Measurements from ENCODE around the gene ASXL1.

Gene ASXL1

DNA sequence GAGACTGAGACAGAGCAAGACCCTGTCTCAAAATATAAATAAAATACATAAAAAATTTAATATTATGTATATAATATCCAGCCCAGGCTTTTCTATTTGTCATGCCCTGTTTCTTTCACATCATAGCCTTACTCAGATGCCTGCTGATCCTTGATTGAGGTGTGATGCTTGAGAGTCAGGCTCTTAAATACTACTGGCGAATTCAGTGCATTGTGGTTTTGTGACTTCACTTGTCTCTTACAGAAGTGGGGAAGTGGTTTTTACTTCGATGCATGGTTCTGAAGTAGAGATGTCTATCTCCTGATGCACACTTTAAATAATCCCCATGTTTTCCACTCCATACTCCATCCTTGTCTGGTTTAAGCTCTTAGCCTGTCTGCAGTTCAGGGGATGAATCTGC lies 29.1 kb downstream of the ASXL1 start:
- TF ChIP-seq, protein P1, sequence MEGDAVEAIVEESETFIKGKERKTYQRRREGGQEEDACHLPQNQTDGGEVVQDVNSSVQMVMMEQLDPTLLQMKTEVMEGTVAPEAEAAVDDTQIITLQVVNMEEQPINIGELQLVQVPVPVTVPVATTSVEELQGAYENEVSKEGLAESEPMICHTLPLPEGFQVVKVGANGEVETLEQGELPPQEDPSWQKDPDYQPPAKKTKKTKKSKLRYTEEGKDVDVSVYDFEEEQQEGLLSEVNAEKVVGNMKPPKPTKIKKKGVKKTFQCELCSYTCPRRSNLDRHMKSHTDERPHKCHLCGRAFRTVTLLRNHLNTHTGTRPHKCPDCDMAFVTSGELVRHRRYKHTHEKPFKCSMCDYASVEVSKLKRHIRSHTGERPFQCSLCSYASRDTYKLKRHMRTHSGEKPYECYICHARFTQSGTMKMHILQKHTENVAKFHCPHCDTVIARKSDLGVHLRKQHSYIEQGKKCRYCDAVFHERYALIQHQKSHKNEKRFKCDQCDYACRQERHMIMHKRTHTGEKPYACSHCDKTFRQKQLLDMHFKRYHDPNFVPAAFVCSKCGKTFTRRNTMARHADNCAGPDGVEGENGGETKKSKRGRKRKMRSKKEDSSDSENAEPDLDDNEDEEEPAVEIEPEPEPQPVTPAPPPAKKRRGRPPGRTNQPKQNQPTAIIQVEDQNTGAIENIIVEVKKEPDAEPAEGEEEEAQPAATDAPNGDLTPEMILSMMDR (IDR thresholded peaks at IDR 0.05; ENCODE audit: poor library complexity, severe bottlenecking): no peak
- Histone ChIP-seq H3K4me3 (ENCODE audit: severe bottlenecking) (no peak overlapping the region), H3K27ac (ENCODE audit: poor library complexity, severe bottlenecking) (no peak overlapping the region), H3K4me1 (ENCODE audit: insufficient read depth, poor library complexity, severe bottlenecking) (no peaks in the 10 kb centered on the region), H3K9me3 (ENCODE audit: severe bottlenecking) (no peaks in the 10 kb centered on the region), H3K36me3 (ENCODE audit: low read depth) (peaks cover 77% of the 10 kb centered on the region), H3K27me3 (ENCODE audit: insufficient read depth, poor library complexity, severe bottlenecking) (no peaks in the 10 kb centered on the region)
- DNase-seq (ENCODE audit: low spot score) (no peak), ATAC-seq (ENCODE audit: low read depth) (no peak)

DNA sequence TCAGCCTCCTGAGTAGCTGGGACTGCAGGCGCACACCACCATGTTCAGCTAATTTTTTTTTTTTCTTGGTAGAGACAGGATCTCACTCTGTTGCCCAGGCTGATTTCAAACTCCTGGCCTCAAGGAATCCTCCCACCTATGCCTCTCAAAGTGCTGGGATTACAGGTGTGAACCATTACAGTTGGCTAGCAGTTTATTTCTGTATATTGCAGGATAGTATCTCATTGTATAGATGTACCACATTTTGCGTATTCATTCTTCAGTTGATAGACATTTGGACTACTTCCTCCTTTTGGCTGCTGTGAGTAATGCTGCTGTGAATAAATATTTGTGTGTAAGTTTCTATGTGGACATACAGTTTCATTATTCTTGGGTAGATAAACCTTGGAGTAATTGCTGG lies 32.9 kb downstream of the ASXL1 start:
- no peak for DNase-seq (ENCODE audit: low spot score)
- Histone ChIP-seq H3K4me1 (ENCODE audit: insufficient read depth, poor library complexity, severe bottlenecking) (no peaks in the 10 kb centered on the region), H3K27ac (ENCODE audit: poor library complexity, severe bottlenecking) (no peak overlapping the region), H3K4me3 (ENCODE audit: severe bottlenecking) (no peak overlapping the region), H3K36me3 (ENCODE audit: low read depth) (peaks cover 71% of the 10 kb centered on the region), H3K9me3 (ENCODE audit: severe bottlenecking) (no peaks in the 10 kb centered on the region), H3K27me3 (ENCODE audit: insufficient read depth, poor library complexity, severe bottlenecking) (no peaks in the 10 kb centered on the region)
- ATAC-seq (ENCODE audit: low read depth): no peak
- TF ChIP-seq, protein P1 (IDR thresholded peaks at IDR 0.05; ENCODE audit: poor library complexity, severe bottlenecking): no peak

DNA sequence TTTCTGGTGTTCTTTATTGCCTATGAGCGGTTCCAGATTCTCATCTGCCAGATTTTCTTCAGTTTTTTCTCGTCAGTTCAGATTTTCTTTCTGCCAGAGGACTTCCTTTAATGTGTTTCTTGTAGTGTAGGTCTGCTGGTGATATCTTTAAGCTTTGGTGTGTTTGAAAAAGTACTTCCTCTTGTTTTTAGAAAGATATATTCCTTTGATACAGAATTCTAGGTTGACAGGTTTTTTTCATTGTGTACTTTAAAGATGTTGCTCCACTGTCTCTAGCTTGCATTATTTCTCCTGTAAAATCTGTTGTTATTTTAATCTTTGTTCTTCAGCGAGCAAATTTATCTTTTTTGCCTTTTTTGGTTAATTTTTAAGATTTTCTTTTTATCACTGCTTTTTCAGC lies 36.9 kb downstream of the ASXL1 start:
- ATAC-seq (ENCODE audit: low read depth) (no peak), DNase-seq (ENCODE audit: low spot score) (no peak)
- TF ChIP-seq, protein P1 (IDR thresholded peaks at IDR 0.05; ENCODE audit: poor library complexity, severe bottlenecking): no peak
- Histone ChIP-seq H3K27me3 (ENCODE audit: insufficient read depth, poor library complexity, severe bottlenecking) (no peaks in the 10 kb centered on the region), H3K4me3 (ENCODE audit: severe bottlenecking) (no peak overlapping the region), H3K36me3 (ENCODE audit: low read depth) (peaks cover 48% of the 10 kb centered on the region), H3K4me1 (ENCODE audit: insufficient read depth, poor library complexity, severe bottlenecking) (no peaks in the 10 kb centered on the region), H3K27ac (ENCODE audit: poor library complexity, severe bottlenecking) (no peak overlapping the region), H3K9me3 (ENCODE audit: severe bottlenecking) (no peaks in the 10 kb centered on the region)

DNA sequence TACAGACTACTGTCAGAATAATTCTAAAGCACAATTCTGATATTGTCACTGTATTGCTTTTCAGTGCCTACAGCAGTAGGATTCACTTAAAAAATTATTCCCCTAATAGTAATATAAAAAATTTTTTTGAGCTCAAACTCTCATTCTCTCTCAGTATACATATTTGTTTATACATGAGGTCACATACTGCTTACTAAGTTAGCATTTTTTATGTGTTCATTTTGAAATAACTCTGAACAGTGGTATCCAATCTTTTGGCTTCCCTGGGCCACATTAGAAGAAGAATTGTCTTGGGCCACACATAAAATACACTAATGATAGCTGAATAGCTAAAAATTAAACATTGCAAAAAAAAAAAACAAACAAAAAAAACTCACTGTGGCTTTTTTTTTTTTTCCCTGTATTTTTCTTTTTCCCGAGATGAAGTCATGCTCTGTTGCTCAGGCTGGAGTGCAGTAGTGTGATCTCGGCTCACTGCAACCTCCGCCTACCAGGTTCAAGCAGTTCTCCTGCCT lies 38.6 kb downstream of the ASXL1 start:
- Histone ChIP-seq H3K4me1 (ENCODE audit: insufficient read depth, poor library complexity, severe bottlenecking) (no peaks in the 10 kb centered on the region), H3K27me3 (ENCODE audit: insufficient read depth, poor library complexity, severe bottlenecking) (no peaks in the 10 kb centered on the region), H3K9me3 (ENCODE audit: severe bottlenecking) (no peaks in the 10 kb centered on the region), H3K36me3 (ENCODE audit: low read depth) (peaks cover 45% of the 10 kb centered on the region), H3K27ac (ENCODE audit: poor library complexity, severe bottlenecking) (no peak overlapping the region), H3K4me3 (ENCODE audit: severe bottlenecking) (no peak overlapping the region)
- TF ChIP-seq, protein P1 (IDR thresholded peaks at IDR 0.05; ENCODE audit: poor library complexity, severe bottlenecking): no peak
- ATAC-seq (ENCODE audit: low read depth) (no peak), DNase-seq (ENCODE audit: low spot score) (no peak)

DNA sequence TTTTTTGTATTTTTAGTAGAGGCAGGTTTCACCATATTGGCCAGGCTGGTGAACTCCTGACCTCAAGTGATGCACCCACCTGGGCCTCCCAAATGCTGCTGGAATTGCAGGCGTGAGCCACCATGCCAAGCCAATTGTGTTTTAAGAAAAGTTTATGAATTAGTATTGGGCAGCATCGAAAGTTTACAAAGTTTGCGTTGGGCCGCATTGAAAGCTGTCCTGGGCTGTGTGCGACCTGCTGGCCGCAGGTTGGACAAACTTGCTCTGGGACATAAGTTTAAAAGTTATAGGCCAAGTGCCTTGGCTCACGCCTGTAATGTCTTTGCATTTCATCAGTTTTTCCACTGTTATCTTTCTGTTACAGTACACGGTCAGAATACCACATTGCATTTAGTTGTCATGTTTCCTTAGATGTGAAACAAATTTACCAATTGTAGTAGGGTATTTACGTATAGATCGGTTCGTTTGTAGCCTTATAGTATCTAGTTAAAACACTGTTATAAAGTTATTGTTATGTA lies 39.5 kb downstream of the ASXL1 start:
- no peak overlapping the region for H3K27ac ChIP-seq (ENCODE audit: poor library complexity, severe bottlenecking)
- H3K4me3 ChIP-seq (ENCODE audit: severe bottlenecking): no peak overlapping the region
- H3K36me3 ChIP-seq (ENCODE audit: low read depth): peaks cover 48% of the 10 kb centered on the region
- H3K27me3 ChIP-seq (ENCODE audit: insufficient read depth, poor library complexity, severe bottlenecking): no peaks in the 10 kb centered on the region
- TF ChIP-seq, protein P1 (IDR thresholded peaks at IDR 0.05; ENCODE audit: poor library complexity, severe bottlenecking): no peak
- no peaks in the 10 kb centered on the region for H3K4me1 ChIP-seq (ENCODE audit: insufficient read depth, poor library complexity, severe bottlenecking)
- no peaks in the 10 kb centered on the region for H3K9me3 ChIP-seq (ENCODE audit: severe bottlenecking)
- DNase-seq (ENCODE audit: low spot score) (no peak), ATAC-seq (ENCODE audit: low read depth) (no peak)

Measured in RWPE2 (cell line).